GM10266 (cell line): ENCODE results near the gene PTPRM.

ENCODE experiments used
- DNase-seq: peaks from one replicate; pipeline ENCODE4 v3.0.0; 2012; ENCODE audit errors: extremely low spot score
- TF ChIP-seq, protein P1 (sequence below): IDR thresholded peaks from 2 replicates; pipeline ENCODE4 v1.5.1; 2012; ENCODE audit warnings: mild to moderate bottlenecking, low read depth; ENCODE audit not compliant: control insufficient read depth, insufficient read depth; ENCODE audit errors: missing control alignments

The PTPRM gene

GRCh38 chr18:7817575-7818230, 250.6 kb downstream of the PTPRM start:
- TF ChIP-seq, protein P1, sequence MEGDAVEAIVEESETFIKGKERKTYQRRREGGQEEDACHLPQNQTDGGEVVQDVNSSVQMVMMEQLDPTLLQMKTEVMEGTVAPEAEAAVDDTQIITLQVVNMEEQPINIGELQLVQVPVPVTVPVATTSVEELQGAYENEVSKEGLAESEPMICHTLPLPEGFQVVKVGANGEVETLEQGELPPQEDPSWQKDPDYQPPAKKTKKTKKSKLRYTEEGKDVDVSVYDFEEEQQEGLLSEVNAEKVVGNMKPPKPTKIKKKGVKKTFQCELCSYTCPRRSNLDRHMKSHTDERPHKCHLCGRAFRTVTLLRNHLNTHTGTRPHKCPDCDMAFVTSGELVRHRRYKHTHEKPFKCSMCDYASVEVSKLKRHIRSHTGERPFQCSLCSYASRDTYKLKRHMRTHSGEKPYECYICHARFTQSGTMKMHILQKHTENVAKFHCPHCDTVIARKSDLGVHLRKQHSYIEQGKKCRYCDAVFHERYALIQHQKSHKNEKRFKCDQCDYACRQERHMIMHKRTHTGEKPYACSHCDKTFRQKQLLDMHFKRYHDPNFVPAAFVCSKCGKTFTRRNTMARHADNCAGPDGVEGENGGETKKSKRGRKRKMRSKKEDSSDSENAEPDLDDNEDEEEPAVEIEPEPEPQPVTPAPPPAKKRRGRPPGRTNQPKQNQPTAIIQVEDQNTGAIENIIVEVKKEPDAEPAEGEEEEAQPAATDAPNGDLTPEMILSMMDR = no peak
- DNase-seq = no peak

DNA sequence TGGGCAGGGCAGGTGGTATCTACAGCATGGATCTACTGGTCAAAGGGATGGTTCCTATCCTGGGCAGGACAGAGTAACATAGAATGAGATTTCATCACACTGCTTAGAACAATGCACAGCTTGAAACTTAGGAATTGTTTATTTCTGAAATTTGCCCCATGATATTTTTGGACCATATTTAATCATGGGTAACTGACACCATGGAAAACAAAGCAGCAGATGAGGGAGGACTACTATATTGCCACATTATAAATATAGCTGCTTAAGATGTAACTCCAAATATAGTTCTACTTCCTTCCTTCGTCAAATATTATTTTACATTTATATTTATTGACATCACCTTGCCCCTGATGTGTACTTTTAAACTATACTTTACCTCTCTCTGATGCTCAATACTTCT, 254.7 kb downstream of the PTPRM start:
- no peak for DNase-seq
- TF ChIP-seq, protein P1 = no peak

- TF ChIP-seq, protein P1 = no peak
- DNase-seq = no peak
These were observed 255.6 kb downstream of the PTPRM start for GRCh38 chr18:7822435-7823331.

- TF ChIP-seq, protein P1 = no peak
These were observed 257.9 kb downstream of the PTPRM start for GRCh38 chr18:7824970-7825369.

DNA sequence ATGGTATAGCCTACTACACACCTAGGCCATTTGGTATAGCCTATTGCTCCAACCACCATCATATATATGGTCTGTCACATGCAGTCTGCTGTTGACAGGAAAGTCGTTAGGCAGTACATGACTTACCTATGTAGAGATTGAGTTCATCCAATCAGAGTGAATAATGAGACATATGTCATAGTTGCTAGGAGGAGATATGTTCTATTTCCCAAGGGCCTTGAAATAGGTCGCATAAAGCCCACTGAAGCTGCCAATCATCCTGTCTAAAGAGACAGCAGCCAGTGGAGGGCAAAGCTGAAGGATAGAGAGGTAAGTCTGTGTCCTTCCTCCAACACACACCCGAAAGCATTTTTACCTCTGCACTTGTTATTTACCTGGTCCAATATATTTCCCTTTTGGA, 263.4 kb downstream of the PTPRM start:
- DNase-seq = peak; percentile 11
- TF ChIP-seq, protein P1 = no peak

More at GRCh38 chr18:7824970-7825369, 257.9 kb downstream of the PTPRM start:
- no peak for DNase-seq

GRCh38 chr18:7839548-7839947, 272.4 kb downstream of the PTPRM start:
- no peak for DNase-seq
- TF ChIP-seq, protein P1 = no peak

GRCh38 chr18:7840411-7840810, 273.3 kb downstream of the PTPRM start:
- TF ChIP-seq, protein P1 = no peak
- no peak for DNase-seq
